OCI-LY1 (cell line): ENCODE results near the gene TBX18.

ENCODE experiments used
- EZH2 ChIP-seq: fragments of 200-600 bp; sonication (generic), shearing (Covaris generic); IDR thresholded peaks from 2 replicates; pipeline ENCODE4 v1.8.0; 2017; ENCODE audit warnings: borderline replicate concordance, mixed run types, mild to moderate bottlenecking, antibody characterized with exemption, low read length, moderate library complexity, mixed read lengths
- TF ChIP-seq, protein P1 (sequence below): fragments of 200-600 bp; sonication (generic), shearing (Covaris generic); IDR thresholded peaks from 2 replicates; pipeline ENCODE4 v1.5.1; 2017; ENCODE audit warnings: mild to moderate bottlenecking, antibody characterized with exemption, low read length, moderate library complexity, mixed read lengths

GRCh38 chr6:84748376-84748775 is 16.0 kb downstream of the TBX18 start:
- TF ChIP-seq EZH2: no peak
- TF ChIP-seq, protein P1, sequence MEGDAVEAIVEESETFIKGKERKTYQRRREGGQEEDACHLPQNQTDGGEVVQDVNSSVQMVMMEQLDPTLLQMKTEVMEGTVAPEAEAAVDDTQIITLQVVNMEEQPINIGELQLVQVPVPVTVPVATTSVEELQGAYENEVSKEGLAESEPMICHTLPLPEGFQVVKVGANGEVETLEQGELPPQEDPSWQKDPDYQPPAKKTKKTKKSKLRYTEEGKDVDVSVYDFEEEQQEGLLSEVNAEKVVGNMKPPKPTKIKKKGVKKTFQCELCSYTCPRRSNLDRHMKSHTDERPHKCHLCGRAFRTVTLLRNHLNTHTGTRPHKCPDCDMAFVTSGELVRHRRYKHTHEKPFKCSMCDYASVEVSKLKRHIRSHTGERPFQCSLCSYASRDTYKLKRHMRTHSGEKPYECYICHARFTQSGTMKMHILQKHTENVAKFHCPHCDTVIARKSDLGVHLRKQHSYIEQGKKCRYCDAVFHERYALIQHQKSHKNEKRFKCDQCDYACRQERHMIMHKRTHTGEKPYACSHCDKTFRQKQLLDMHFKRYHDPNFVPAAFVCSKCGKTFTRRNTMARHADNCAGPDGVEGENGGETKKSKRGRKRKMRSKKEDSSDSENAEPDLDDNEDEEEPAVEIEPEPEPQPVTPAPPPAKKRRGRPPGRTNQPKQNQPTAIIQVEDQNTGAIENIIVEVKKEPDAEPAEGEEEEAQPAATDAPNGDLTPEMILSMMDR: no peak
